Measurements from ENCODE around the gene COX7C.
"Not testable (repeated sequence)": the region's sequence is repeated elsewhere in the genome, so short reads cannot be mapped to it uniquely, and the experiment has no call there.

DNA sequence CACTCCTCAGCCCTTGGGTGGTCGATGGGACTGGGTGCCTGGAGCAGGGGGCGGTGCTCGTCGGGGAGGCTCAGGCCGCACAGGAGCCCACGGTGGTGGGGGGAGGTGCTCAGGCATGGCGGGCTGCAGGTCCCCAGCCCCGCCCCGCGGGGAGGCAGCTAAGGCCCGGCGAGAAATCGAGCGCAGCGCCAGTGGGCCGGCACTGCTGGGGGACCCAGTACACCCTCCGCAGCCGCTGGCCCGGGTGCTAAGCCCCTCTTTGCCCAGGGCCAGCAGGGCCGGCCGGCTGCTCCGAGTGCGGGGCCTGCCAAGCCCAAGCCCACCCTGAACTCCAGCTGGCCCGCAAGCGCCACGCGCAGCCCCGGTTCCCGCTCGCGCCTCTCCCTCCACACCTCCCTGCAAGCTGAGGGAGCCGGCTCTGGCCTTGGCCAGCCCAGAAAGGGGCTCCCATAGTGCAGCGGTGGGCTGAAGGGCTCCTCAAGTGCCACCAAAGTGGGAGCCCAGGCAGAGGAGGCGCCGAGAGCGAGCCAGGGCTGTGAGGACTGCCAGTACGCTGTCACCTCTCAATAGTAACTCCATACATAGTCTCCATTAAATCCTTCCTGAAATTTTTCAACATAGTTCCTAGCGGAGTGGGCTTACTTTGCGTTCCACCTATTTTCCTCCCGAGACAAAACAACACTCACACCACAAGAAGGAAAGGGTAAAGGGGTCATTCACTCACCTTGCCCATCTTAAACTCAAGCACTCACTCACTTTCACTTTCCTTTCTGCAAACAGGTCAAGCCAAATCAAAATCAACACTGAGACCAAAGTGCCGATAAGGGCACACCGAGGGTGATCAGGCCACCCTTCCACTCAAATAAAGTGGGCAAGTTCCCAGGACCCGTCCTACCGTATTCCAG lies 48.0 kb upstream of the COX7C start:
- not testable (repeated sequence) for TF ChIP-seq BHLHE40 (IDR thresholded peaks at IDR 0.05; ENCODE audit: low read length); NR2C1 (IDR thresholded peaks at IDR 0.05); NR2C1 (tag; IDR thresholded peaks at IDR 0.05); ZNF174 (CRISPR knock-in tag; IDR thresholded peaks at IDR 0.05); MCM2 (IDR thresholded peaks at IDR 0.05; ENCODE audit: low read depth); FOXA1 (IDR thresholded peaks at IDR 0.05; ENCODE audit: borderline replicate concordance); TCF7L2 (IDR thresholded peaks at IDR 0.05; ENCODE audit: low read depth, low read length)
- TF ChIP-seq, protein P1, sequence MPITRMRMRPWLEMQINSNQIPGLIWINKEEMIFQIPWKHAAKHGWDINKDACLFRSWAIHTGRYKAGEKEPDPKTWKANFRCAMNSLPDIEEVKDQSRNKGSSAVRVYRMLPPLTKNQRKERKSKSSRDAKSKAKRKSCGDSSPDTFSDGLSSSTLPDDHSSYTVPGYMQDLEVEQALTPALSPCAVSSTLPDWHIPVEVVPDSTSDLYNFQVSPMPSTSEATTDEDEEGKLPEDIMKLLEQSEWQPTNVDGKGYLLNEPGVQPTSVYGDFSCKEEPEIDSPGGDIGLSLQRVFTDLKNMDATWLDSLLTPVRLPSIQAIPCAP (CRISPR knock-in tag; IDR thresholded peaks at IDR 0.05; ENCODE audit: borderline replicate concordance) = not testable (repeated sequence)
- TF ChIP-seq MAZ (CRISPR knock-in tag; conservative IDR thresholded peaks at IDR 0.05 in 1 of 2, IDR thresholded peaks at IDR 0.05 in 1 of 2) (peak; percentile 62 to 63), POLR2A (conservative IDR thresholded peaks at IDR 0.05) (peak; percentile 40)
